HG03558 (cell line): ENCODE measurements around the gene GNAI2.
"Not testable (repeated sequence)": the region's sequence is repeated elsewhere in the genome, so short reads cannot be mapped to it uniquely, and the experiment has no call there.

ENCODE experiments used
- ATAC-seq: cut with Tn5 transposase; IDR thresholded peaks from one replicate; pipeline ENCODE4 v1.9.1; 2021; ENCODE audit warnings: moderate number of reproducible peaks; ENCODE audit not compliant: unreplicated experiment; ENCODE audit errors: extremely low read depth

GNAI2 gene

DNA sequence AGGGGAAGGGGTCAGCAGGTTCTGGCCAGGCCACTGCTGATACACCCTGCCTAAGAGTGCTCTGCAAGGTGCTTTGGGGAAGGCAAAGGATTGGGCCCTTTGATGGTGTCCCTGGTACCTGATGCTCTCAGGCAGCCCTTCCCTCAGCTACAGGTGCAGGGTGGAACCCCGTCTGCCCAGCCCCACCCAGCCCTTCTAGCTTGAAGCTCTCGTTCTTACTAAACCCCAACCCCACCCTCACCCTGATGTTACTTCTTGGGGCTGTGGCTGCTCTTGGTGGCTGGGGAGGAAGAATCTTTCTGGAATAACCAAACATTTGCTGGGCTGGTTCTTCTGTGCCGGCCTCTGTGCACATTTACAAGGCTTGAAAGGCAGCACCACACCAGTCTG lies 6.4 kb downstream of the GNAI2 start:
- no peak for ATAC-seq

DNA sequence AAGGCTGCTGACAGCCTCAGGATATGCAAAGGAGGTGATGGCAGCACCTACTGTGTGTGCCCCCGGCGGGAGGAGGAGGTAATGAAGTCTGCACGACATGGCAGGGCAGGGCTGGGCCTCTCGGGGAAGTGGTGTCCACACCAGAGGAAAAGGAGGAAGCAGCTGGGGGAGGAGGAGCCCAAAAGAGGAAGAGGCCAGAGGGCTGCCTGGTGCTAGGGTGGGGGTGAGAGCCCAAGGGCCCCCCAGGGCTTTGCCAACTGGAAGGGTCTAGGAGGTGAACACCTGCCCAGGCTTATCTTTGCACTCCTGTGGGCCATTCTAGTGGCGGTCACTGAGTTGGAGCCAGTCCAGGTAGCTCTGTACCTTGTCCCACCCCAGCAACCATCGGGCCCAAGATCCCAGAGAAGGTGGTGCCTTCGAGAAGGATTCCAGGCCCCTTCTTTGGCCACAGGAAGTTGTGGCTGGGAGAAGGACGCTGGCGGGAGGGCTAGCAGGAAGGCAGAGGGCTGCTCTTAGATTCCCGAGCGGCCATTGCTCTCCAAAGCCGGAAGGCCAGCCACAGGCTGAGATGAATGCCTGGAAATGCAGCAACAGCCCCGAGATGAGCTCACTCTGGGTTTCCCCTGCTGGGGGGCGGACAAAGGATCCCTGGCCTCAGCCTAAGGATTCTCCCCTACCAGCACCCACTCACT lies 7.0 kb downstream of the GNAI2 start:
- ATAC-seq: no peak

DNA sequence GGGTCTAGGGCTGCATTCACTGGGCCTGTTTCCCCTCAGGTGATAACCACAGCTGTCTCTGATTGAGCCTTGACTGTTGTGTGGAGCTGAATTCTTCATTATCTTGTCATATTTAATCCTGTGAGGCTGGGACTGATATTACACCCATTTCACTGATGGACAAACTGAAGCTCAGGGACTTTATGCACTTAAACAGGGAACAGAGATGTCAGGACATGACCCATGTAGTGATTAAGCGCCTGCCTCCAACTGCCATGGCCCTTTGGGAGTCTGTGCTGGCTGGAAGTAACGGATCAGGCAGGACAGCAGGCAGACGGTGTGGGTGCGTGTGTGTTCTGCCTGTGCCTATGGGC lies 7.5 kb downstream of the GNAI2 start:
- ATAC-seq: no peak

DNA sequence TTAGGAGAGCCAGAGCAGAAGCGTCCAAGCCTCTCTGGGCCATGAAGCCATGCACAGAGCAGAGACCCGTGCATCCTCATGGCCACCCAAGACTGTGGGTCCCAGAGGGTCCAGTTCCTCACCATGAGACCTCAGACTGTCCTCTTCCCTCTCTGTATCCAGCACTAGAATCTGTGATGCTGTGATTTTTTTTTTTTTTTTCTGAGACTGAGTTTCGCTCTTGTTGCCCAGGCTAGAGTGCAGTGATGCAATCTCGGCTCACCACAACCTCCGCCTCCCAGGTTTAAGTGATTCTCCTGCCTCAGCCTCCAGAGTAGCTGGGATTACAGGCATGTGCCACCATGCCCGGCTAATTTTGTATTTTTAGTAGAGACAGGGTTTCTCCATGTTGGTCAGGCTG lies 8.8 kb downstream of the GNAI2 start:
- not testable (repeated sequence) for ATAC-seq

DNA sequence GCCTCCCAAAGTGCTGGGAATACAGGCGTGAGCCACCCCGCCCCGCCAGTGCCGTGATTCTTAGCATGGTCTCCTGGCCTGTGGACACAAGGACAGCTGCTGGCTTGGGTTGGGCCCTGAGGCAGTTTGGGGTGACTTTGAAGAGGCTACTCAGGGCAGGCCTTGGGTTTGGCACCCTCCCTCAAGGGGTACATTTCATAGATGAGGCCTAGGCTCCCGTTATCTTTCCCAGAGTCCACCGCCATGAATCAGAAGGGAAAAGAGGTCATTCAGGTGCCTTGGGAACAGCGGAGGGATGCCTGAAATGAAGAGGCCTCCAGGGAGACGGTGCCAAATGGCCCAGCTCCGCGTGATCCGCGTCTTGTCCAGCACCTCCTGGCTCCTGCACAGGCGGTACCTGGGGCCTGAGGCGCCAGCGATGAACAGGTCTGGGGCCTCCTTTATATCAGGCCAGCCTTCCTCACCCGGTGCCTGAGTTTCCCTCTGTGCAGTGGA lies 9.3 kb downstream of the GNAI2 start:
- ATAC-seq: no peak

DNA sequence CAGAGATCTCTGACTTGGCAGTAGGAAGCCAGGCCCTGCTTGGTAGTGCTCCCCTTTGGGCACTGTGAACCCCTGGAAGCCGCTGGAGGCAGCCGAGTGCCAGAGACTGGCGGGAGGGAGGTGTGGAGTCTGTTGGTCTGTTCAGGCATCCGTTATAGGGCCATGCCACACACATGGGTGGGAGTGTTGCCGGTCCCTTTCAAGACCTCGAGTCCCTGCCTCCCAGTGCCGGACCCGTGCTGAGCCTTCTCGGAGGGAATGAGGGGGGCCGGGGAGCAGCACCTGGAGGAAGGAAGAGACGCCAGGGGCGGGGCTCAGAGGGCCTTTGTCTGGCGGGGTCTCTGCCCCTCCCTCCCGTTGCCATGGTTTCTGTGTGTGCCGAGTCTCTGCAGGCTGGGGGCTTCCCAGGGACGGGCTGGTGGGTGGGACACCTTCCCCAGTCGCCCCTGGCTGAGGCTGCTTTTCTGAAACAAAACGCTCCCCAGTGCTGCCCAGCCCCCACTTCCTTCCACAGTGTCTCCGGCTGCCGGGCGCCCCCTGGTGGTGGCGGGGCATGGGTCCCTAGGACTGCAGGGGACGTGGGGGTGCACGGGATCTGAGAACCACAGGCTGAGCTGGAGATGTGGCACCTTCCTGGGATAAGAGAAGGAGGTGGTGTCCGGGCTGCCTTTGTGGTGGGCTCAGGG lies 10.0 kb downstream of the GNAI2 start:
- no peak for ATAC-seq

DNA sequence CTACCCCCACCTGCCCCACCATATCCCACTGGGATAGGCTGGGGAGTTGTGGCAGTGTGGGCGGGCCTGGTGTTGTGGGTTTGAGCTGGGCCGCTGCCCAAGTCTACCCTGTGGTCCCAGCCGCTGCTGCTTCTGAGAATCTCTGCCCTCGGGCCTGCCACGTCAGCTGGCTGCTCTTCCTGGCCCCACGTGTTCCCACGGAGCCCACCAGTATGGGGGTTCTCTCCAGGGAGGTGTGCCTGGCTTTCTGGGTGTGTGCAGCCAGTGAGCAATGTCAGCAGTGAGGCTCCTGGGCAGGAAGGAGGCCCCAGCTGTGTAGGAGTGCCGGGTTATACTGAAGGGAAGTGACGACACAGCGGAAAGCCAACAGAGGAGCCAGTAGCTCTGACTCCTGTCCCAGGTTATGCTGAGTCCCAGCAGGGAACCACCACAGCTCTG lies 10.5 kb downstream of the GNAI2 start:
- ATAC-seq: no peak

DNA sequence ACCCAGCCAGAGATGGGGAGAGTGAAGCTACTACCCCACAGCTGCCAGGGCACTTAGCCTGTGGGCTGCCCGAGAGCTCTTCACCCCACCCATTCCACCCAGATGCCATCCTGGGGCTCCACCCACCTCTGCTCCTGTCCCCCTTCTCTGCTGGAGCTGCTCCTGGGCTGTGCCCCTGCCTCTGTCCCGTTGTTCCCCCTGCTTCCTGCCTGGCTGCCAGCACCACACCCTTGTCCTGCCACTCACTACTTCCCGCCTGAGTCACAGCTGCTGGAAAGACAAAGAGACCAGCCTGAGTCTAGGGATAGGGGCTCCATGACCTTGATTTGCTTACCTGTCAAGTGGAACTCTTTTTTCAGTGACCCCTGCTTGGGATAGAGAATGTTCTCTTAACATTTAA lies 12.4 kb downstream of the GNAI2 start:
- ATAC-seq: no peak

DNA sequence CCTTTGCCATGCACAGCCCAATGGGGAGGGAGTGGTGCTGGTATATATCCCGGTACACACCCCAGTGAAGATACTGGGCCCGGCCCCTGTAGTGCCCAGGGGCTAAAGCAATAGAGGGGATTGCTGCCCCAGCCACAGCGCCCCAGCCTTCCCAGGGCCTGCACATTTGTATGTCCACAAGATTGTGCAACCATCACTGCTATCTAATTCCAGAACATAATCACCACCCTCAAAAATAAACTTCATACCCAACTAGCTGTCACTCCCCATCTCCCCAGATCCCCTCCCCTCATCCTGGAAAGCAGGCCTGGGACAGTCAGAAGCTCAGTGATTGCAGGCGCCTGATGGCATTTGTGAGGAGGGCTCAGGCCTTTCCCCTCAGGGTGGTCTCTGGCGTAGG lies 13.5 kb downstream of the GNAI2 start:
- ATAC-seq: no peak

DNA sequence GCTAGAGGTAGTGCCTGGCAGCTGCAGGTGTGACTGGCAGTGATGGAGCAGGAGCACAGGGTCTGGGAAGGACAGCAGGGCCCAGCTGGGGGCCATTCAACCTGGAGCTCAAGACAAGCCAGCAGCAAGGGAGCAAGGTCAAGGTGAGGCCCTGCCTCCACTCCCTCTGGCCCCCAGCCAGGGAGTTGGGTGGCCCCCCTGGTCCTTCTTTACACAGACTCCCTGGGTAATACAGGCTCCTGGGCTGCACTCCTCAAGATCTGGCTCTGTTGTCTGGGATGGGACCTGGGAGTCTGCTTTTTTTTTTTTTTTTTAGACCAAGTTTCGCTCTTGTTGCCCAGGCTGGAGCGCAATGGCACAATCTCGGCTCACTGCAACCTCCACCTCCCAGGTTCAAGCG lies 14.5 kb downstream of the GNAI2 start:
- no peak for ATAC-seq

DNA sequence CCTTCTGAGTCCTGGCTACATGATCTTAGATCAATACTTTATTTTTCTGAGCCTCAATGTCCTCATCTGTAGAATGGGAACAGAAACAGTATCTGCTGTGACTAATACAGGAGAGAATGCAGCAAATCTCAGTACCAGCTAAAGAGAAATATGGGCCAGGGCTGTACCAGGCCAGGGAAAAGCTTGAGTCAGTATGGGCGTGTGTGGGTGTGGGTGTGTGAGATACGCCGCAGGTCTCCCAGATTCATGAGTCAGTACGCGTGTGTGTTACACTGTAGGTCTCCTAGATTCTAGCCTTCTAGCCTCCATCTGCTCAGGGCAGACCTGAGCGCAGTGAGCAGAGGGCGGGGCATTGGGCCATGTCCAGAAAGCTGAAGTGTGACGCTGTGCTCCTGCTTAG lies 15.2 kb downstream of the GNAI2 start:
- ATAC-seq: no peak

DNA sequence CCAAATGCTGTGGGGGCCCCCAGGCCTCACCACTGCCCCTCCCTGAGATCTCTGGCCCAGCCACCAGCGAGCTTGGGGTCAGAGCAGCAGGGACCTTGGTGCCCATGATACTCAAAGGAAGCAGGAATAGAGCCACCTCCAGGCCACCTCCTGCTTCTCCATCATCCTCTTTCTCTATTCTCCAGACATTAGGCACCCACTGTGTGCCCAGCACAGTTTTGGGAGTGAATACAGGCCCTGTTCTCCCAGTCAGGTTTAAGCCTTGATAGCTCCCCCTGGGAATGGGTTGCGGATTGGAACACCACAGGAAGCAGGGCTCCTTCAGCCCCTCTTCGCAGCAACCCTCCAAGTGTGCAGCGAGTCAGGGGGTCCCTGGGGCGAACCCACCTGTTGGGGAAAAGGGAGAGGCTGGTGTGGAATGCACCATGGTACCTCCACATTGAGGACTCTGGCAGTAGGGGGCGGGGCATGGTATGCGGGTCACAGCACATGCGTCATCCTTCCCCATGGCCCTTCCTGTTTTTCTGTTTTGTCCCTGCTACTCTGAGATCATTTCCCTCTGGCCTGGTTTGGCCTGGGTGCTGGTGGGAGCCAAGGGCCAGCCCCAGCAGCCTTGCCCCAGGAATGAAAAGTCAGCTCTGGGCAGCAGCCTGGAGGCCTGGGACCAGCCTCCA lies 18.7 kb downstream of the GNAI2 start:
- no peak for ATAC-seq

DNA sequence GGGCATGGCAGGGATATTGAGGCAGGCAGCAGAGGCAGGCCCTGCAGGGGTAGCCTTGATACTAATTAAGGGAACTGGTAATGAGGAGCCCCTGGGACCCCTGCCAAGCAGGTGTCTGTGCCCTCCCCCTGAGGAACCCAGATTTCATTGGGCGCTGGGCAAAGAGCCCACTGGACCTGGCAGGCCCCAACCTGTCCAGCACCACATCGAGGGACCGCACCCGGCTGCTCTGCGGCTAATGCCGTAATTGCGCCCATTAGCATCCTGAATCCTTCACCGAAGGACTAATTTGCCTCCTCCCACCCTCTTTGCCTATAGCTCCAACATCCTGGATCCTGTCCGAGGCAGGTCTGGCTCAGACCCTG lies 19.2 kb downstream of the GNAI2 start:
- ATAC-seq: no peak

DNA sequence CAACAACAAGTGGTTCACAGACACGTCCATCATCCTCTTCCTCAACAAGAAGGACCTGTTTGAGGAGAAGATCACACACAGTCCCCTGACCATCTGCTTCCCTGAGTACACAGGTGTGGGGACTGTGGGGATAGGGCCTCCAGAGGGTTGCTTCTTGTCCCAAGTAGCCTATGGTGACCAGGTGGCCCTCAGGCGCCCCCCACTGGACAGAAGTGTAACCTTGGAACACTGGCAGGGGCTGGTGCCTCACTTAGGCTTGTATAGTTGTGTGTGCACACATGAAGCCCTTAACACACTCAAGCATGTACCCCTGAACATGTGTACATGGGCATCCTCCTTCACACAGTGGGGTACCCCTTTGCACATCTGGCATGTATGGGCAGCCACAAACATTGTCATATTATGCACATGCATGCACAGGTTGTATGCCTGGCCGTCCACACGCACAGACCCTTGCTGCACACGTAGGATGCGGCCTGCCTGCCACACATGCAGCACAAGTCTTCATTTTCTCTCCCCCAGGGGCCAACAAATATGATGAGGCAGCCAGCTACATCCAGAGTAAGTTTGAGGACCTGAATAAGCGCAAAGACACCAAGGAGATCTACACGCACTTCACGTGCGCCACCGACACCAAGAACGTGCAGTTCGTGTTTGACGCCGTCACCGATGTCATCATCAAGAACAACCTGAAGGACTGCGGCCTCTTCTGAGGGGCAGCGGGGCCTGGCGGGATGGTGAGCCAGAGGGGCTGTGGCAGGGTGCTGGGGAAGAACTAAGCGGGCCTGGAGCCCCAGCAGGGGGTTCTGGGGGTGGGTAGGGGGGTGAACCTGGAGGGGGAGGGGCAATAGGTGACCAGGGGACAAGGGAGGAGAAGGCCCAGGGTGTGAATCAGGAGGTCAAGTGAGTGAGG lies 21.2 kb downstream of the GNAI2 start:
- ATAC-seq: no peak

DNA sequence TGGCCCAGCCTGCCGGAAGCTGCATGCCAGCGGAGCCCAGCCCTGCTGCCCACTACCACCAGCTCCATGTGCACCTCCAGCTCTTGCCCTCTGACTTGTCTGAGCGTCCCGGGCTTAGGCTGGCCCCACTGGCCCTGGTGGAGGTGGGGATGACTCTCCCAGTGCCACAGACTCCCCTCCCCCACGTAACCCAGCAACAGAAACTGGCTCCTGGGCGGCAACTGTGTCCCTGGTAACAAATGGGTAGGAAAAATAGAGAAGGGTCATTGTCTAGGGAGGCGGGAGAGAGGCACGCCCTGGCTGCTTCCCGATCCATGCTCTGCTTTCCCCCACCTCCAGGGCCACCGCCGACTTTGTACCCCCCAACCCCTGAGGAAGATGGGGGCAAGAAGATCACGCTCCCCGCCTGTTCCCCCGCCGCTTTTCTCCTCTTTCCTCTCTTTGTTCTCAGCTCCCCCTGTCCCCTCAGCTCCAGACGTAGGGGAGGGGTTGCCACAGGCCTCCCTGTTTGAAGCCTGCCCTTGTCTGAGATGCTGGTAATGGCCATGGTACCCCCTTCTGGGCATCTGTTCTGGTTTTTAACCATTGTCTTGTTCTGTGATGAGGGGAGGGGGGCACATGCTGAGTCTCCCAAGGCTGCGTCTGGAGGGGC lies 22.2 kb downstream of the GNAI2 start:
- ATAC-seq: no peak

DNA sequence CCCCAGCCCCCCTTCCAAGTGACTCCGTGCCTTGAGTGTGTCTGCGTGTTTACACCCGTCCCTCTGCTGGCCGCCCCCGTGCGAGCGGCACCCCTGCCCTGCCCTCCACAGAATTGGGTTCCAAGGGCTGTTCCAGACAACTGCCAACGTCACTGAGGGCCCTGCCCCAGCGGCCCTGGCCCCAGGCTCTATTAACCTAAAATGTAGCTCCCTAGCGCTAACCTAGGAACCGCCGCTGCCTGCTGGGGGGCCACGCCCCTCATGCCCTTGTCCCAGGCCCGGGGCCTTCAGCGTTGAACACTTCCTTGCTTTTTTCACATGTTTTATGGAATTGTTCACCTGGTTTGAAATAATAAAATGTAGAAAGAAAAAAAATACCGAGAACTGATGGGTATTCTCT lies 23.0 kb downstream of the GNAI2 start:
- no peak for ATAC-seq

DNA sequence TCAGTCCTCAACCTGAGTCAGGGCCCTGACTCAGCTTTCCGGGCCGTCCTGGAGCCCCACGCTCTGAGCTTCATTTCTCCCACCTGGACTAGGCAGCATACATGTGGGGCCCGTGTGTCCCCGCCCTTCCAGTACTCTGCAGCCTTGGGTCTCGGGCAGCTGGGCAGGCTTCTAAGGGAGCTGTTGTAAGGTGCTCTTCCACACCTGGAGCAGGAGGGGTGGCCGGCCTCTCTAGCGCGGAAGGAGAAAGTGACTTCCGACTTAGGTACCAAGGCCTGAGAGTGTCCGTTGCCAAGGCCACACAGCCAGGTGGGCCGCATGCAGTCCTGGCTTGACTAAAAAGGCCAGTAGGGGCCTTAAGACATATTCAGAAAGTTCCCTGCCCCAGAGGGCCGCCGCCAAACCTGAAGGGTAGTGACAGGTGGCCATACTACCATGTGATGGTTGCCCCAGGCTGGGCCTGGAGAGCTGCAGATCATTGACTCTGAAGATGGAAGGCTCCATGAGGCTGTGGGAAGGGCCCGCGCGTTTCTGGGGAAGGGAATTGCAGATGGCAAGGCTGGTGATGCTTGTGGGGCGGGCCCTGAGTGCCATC lies 23.5 kb downstream of the GNAI2 start:
- ATAC-seq: no peak

DNA sequence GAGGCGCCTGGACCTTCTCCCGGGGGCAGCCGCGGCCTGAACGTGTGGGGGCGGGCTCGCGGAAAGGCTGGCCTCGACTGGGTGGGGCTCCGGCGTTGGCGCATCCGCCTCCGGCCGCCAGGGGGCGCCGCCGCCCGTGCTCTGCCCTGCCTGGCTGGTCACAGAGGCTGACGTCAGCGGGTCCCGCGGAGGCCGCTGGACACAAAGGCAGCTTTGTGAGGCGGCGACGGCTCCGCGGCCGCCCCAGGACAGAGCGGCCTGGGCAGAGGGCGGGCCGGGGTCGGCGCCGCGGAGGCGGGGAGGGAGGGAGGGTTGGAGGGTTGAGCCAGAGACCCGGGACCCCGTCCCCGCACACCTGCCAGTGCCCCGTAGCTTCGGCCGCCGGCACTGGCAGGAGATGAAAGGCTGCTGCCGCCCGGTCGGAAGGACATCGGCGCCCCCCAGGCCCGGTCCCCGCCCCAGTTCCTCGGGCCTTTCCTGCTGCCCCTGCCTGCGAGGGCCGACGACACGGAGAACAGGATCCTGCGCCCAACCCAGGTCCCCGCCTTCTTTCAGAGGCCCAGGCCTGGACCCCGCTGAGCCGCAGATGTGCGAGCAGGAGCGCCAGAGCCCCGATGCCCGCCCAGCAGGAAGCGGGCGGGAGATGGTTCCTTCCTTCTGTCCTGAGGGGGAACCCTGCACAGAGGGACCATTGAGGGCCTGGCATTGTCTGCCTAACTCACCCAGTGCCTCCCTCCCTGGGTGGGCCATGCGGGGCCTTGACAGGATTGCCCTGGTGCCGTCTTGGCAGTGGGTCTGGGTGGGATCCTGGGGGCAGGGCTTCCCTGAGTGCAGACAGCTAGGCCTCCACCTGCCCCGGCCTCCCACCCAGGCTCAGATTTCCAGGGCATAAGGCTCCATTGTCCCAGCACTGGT lies 24.3 kb downstream of the GNAI2 start:
- peak; percentile 65 for ATAC-seq
